ENCODE measurements around the gene OR8K5.

The OR8K5 gene, protein sequence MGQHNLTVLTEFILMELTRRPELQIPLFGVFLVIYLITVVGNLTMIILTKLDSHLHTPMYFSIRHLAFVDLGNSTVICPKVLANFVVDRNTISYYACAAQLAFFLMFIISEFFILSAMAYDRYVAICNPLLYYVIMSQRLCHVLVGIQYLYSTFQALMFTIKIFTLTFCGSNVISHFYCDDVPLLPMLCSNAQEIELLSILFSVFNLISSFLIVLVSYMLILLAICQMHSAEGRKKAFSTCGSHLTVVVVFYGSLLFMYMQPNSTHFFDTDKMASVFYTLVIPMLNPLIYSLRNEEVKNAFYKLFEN

GRCh38 chr11:56160217-56160616 is at the start of gene OR8K5:
Gene OR8K5, minus strand, starts transcription at chr11:56160317. Its CDS starts 0 bp downstream, at chr11:56160317.
- Histone ChIP-seq H3K27ac (ENCODE audit: low read depth, low read length) (no peak within 1 kb of the TSS), H4K20me1 (ENCODE audit: control insufficient read depth, insufficient read depth, low read depth, low read length) (no peaks in the 10 kb centered on the region), H3K4me1 (ENCODE audit: control insufficient read depth, low read length) (no peaks in the 10 kb centered on the region), H3K27me3 (ENCODE audit: control insufficient read depth, low read length) (no peaks in the 10 kb centered on the region), H3F3A (ENCODE audit: control insufficient read depth, insufficient read depth) (no peaks in the 10 kb centered on the region), H3K4me2 (ENCODE audit: low read length) (no peak within 1 kb of the TSS), H3K36me3 (ENCODE audit: control insufficient read depth, low read length) (no peaks in the 10 kb centered on the region), H3K79me2 (ENCODE audit: control insufficient read depth, low read length) (no peaks in the 10 kb centered on the region), H3K9me2 (replicated peaks; ENCODE audit: control insufficient read depth, low read length) (no peaks in the 10 kb centered on the region), H3K9me3 (ENCODE audit: control insufficient read depth, insufficient read depth, low read length) (no peaks in the 10 kb centered on the region), H3K4me3 (ENCODE audit: low read length) (no peak within 1 kb of the TSS)
- no peak for TF ChIP-seq EZH2phosphoT487 (IDR thresholded peaks at IDR 0.05; ENCODE audit: borderline replicate concordance, low read length)
- no peak for TF ChIP-seq CTCF (IDR thresholded peaks at IDR 0.05; ENCODE audit: low read depth, low read length, poor library complexity, severe bottlenecking)

DNA sequence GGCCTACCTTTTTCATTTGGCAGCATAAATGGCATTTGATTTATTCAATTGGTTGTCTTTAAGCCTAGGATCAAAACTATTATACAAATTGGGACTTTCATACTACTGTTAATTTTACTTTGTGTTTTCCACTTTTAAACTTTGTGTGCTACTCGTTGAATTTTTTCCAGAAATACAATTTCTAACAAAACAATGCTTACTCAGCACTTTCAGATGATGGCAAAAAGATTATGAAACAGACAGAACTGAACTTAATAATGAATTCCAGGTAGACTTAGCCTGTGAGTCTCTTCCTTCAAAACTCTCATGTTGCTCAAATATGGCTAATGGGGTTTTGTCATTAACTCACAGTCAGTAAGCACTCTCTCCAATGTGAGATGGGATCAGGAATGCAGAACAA is 47.7 kb upstream of the OR8K5 start:
- H3K36me3 ChIP-seq (ENCODE audit: control insufficient read depth, low read length) = no peaks in the 10 kb centered on the region
- no peak overlapping the region for H3K4me2 ChIP-seq (ENCODE audit: low read length)
- no peak overlapping the region for H3K4me3 ChIP-seq (ENCODE audit: low read length)
- TF ChIP-seq EZH2phosphoT487 (IDR thresholded peaks at IDR 0.05; ENCODE audit: borderline replicate concordance, low read length) = no peak
- no peak for TF ChIP-seq CTCF (IDR thresholded peaks at IDR 0.05; ENCODE audit: low read depth, low read length, poor library complexity, severe bottlenecking)
- no peaks in the 10 kb centered on the region for H3K27me3 ChIP-seq (ENCODE audit: control insufficient read depth, low read length)
- no peaks in the 10 kb centered on the region for H4K20me1 ChIP-seq (ENCODE audit: control insufficient read depth, insufficient read depth, low read depth, low read length)
- no peak overlapping the region for H3K27ac ChIP-seq (ENCODE audit: low read depth, low read length)
- no peaks in the 10 kb centered on the region for H3K9me2 ChIP-seq (replicated peaks; ENCODE audit: control insufficient read depth, low read length)
- H3K4me1 ChIP-seq (ENCODE audit: control insufficient read depth, low read length) = no peaks in the 10 kb centered on the region
- no peaks in the 10 kb centered on the region for H3F3A ChIP-seq (ENCODE audit: control insufficient read depth, insufficient read depth)
- H3K79me2 ChIP-seq (ENCODE audit: control insufficient read depth, low read length) = no peaks in the 10 kb centered on the region
- peaks cover 4% of the 10 kb centered on the region; the same call in 1 of the 2 replicates for H3K9me3 ChIP-seq (ENCODE audit: control insufficient read depth, insufficient read depth, low read length)

DNA sequence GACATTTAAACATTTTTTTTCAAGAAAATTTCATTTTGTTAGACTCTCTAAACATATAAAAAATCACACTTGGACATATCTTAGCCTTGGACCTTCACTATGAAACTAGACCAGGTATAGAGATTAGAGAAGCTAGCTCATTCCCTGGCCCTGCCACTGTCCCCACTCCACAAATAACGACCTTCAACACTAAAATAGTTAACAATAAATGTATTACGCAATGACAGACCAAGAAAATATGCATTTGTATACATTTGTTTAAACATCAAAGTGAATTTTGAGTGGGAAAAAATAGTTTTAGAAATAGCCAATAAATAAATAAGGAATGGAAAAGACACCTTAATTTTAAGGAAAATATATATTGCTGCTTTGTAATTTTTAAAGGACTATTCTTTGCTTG is 37.2 kb upstream of the OR8K5 start:
- TF ChIP-seq CTCF (IDR thresholded peaks at IDR 0.05; ENCODE audit: low read depth, low read length, poor library complexity, severe bottlenecking) (no peak), EZH2phosphoT487 (IDR thresholded peaks at IDR 0.05; ENCODE audit: borderline replicate concordance, low read length) (no peak)
- H3K4me3 ChIP-seq (ENCODE audit: low read length) = no peak overlapping the region
- H3K79me2 ChIP-seq (ENCODE audit: control insufficient read depth, low read length) = no peaks in the 10 kb centered on the region
- H3K4me1 ChIP-seq (ENCODE audit: control insufficient read depth, low read length) = no peaks in the 10 kb centered on the region
- H3K4me2 ChIP-seq (ENCODE audit: low read length) = no peak overlapping the region
- no peaks in the 10 kb centered on the region for H4K20me1 ChIP-seq (ENCODE audit: control insufficient read depth, insufficient read depth, low read depth, low read length)
- no peak overlapping the region for H3K27ac ChIP-seq (ENCODE audit: low read depth, low read length)
- no peaks in the 10 kb centered on the region for H3F3A ChIP-seq (ENCODE audit: control insufficient read depth, insufficient read depth)
- no peaks in the 10 kb centered on the region for H3K36me3 ChIP-seq (ENCODE audit: control insufficient read depth, low read length)
- no peaks in the 10 kb centered on the region for H3K9me2 ChIP-seq (replicated peaks; ENCODE audit: control insufficient read depth, low read length)
- H3K9me3 ChIP-seq (ENCODE audit: control insufficient read depth, insufficient read depth, low read length) = no peaks in the 10 kb centered on the region
- H3K27me3 ChIP-seq (ENCODE audit: control insufficient read depth, low read length) = no peaks in the 10 kb centered on the region

Data from DOHH2 (cell line).